Measurements from ENCODE around the gene DENND5A.
"Not testable (repeated sequence)": the region's sequence is repeated elsewhere in the genome, so short reads cannot be mapped to it uniquely, and the experiment has no call there.

Gene DENND5A

DNA sequence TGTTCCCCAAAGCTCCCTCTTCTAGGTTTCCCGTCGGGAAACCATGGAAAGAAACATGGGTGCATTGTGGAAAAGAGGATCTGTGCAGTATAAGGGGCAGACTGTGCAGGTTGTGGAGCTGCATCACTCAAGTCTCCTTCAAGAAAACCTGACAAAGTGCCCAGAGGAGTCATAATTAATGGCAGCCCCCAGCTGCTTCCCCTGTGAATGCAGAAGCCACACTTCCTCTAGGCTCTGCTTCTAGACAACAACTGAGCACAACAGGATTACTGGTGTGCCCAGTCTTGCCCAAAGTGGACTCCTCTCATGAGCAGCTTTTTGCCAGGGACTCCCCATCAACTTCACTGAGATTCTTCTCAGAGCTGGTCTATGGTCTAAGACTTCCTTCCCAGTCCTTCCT, 131.2 kb downstream of the DENND5A start:
- DNase-seq, result no peak

- DNase-seq, result no peak
These were observed 132.8 kb downstream of the DENND5A start for GRCh38 chr11:9132203-9132878.

GRCh38 chr11:9130297-9130696, 134.9 kb downstream of the DENND5A start:
- DNase-seq, result no peak

DNA sequence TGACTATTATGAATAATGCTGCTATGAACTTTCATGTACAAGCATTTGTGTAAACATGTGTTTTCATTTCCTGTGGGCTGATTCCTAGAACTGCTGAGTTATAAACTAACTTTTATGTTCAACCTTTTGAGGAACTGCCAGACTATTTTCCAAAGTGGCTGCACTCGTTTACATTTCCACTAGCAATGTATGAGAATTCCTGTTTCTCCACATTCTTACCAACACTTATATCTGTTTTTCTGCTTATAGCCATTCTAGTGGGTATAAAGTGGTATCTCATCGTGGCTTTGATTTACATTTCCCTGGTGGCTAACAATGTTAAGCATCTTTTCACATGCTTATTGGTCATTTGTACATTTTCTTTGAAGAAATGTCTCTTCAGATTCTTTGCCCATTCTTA, 138.5 kb downstream of the DENND5A start:
- no peak for DNase-seq

GRCh38 chr11:9125185-9125886, 139.8 kb downstream of the DENND5A start:
- no peak for DNase-seq

DNA sequence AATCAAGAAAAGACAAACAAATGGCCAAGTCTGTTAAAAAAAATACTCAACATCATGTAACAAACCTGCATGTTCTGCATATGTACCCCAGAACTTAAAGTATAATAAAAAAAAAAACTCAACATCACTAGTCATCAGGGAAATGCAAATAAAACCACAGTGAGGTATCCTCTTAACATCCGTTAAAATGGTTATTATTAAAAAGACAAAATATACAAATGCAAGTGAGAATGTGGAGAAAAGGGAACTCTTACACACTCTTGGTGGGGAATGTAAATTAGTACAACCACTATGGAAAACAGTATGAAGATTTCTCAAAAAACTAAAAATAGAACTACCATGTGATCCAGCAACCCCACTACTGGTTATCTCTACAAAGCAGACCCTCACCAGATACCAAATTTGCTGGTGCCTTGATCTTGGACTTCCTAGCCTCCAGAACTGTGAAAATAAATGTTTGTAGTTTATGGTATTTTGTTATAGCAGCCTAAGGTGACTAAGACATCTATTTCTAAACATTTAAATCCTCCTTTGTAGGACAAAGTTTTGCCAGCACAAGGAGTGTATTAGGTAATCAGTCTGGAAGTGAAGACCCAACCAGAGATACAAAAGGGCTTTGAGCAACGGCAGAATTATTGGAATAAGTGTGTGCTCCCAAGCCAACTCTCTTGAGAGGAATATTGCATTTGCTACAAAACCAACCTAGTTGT, 141.4 kb downstream of the DENND5A start:
- DNase-seq, result no peak

- no peak for DNase-seq
These were observed 143.7 kb downstream of the DENND5A start for GRCh38 chr11:9121469-9121796.

DNA sequence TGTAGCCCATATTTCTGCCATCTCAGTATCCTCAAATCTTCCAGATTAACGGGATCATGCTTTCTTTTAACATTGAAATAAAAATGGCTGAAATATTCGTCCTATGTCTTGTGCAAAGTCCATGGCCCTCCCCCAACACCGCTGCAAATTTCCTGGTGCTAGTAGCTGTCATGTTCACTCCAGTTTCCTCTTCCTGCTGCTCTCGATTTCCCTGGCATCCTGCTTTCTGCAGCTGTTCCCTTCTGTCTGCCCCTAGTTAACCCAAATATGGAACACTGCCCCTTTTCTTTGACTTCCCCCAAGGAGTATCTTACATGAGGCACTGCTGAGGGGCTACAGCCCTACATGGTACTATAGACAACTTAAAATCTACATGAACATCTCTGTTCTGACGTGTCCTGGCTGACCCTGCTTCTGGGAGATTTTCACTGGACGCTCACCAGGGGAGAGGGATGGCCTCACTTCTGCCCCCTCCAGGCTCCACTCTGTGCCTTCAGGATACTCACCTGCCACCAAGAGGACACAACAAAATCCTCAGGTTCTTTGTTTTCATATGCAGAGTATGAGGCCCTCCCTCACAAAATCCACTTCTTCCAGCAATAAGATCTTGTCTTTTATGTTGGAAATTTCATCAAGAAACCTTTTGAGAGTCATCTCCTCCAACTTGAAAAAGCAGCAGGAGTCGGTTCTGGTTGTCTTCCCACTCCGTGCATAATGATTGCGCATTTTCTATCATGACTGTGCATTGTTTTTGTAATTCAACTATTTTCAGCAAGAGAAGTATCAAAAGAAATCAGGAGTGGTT, 144.3 kb downstream of the DENND5A start:
- no peak for DNase-seq

- no peak for DNase-seq
These were observed 146.9 kb downstream of the DENND5A start for GRCh38 chr11:9118277-9118676.

DNA sequence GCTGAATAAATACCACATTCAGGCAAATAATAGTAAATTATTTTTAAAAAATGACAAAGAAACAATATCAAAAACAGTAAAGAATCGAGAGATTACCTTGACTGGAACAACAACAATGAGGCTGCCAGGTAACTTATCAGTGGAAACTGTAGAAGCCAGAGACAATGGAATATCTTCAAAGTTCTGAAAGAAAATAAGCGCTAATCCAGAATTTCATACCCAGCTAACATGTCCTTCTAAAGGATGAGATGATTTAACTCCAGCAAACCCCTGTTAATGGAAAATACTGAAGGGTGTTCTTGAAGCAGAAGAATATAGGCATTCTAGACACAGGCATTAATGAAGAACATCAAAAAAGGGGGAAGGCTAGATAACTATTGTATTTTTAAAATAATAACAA, 153.1 kb downstream of the DENND5A start:
- no peak for DNase-seq

GRCh38 chr11:9109858-9110731, 155.1 kb downstream of the DENND5A start:
- DNase-seq, result no peak

DNA sequence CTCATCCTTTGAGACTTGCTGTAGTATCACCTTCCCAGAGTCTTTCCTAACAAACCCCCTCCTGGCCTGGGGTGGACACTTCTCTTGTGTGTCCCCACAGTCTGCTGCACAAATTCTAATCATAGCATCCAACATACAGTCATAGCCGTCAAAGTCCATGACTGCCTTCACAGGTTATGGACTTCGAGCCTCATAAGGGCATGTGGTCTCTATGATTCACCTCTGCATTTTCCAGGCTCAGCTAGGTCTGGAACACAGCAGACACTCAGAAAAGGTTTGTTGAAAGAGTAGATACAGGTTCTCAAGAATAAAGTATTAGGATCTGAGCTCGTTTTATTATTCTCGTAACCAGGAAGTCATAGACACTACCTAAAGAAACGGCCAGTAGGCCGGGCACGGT, 160.6 kb downstream of the DENND5A start:
- DNase-seq, result no peak

DNA sequence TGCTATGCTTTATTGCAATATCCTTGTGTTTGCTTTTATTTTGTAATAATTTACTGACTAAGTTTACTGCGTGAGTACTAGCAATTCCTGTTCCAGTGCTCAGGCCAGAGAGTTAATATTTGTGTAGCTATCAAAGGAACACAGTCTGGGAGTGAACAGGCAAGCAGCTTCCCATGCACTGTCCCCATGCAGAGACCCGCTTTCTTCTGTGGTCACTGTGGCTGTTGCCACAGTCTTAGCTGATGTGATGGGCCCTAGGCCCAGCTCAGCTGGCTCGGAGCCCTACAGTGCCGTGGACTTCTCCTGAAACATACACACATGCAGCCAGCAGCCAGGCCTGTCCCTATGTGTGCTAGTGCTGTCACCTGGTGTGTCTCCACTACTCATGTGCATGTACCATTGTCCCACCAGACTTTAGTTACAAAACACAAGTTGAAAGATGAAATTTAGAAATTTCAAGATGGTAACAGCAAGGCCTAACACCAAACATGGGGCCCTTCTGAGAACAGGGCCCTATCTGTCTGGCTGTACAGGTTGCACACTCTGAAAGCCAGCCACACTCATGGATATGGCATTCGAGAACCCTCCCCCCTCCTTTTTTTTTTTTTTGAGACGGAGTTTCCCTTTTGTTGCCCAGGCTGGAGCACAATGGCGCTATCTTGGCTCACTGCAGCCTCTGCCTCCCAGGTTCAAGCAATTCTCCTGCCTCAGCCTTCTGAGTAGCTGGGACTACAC, 161.4 kb downstream of the DENND5A start:
- DNase-seq, result no peak

- no peak for DNase-seq
These were observed 165.5 kb downstream of the DENND5A start for GRCh38 chr11:9099617-9100016.

- DNase-seq, result not testable (repeated sequence)
These were observed 166.7 kb downstream of the DENND5A start for GRCh38 chr11:9098455-9098854.

DNA sequence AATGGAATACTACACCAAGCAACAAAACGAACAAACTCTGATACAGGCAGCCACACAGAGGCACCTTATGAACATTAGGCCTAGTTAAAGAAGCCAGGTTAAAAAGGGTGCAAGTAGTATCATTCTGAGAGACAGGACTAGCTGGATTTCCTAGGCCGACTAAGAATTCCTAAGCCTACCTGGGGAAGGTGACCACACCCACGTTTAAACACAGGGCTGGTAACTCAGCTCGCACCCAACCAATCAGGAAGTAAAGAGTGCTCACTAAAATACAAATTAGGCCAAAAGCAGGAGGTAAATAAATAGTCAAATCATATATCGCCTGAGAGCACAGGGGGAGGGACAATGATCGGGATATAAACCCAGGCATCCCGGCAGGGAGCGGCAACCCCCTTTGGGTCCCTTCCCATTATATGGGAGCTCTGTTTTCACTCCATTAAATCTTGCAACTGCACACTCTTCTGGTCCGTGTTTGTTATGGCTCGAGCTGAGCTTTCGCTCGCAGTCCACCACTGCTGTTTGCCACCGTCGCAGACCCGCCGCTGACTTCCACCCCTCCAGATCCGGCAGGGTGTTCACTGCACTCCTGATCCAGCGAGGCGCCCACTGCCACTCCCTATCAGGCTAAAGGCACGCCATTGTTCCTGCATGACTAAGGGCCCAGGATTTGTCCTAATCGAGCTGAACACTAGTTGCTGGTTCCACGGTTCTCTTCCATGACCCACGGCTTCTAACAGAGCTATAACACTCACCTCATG, 167.8 kb downstream of the DENND5A start:
- DNase-seq, result not testable (repeated sequence)

DNA sequence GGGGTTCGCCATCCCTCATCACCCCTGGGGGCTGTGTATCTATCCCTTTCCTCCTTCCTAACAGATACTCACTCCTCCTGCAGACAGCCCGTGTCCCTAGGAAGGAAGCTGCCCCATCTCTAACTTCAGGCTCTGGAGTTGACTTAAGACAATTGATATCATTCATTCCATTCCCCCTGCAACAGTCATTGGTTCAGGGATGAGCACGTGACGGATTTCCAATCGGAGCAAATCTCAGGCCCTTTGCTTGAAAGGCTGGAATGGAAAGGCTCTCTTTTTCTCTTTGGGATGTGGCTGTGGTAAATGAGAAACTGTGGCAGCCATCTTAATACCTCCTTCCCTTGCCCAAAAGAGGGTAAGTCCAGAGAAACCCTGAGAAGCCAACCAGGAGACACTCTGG, 168.7 kb downstream of the DENND5A start:
- no peak for DNase-seq

DNA sequence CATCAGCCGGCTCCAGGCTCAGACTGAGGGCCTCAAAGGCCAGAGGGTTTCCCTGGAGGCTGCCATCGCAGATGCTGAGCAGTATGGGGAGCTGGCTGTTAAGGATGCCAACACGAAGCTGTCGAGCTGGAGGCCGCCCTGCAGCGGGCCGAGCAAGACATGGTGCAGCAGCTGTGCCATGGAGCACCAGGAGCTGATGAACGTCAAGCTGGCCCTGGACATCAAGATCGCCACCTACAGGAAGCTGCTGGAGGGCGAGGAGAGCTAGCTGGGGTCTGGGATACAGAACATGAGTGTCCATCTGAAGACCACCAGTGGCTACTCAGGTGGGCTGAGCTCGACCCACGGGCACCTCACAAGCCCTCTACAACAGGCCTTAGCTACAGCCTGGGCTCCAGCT, 169.7 kb downstream of the DENND5A start:
- no peak for DNase-seq

- no peak for DNase-seq
These were observed 170.7 kb downstream of the DENND5A start for GRCh38 chr11:9094420-9094819.

DNA sequence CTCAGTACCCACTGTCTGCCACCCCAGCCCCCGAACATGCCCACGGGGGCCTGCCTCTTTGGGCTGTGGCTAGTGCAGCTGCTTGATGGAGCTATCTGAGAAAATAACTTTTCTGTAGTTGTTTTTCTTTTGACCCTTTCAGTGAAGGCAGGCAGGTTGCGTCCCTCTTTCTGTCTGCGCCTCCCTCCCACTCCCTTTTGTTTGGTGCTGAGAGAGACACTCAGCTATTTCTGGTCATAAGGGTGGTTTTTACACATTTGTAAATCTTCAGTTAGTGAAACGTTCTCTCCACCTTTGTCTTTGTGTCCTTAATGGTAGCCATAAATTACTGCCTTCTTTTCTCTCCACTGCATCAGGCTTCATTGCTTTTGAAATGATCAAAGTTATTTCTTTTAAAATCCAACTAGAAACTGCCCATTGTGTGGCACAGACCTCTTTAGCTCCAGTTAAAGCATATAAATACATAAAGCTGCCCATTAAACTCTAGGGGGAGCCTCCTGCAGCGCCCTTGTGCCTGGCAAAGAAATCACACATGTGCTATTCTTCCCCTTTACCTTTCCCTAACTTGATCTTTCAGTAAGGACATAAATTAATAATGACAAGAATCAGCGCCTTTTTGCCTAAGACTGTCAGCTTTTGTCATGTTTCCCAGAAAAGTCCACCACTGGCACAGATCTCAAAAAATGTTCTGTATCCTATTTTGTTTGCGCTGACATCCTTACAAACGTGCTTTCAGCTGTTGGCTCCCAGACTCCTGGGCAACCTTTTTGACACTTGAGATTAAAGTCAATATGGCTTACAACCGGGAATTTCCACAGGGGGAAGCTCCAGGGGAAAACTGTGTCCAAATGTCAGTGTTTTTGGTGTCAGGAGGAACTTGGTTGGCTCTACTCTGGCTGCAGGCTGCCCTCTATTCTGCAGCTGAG, 172.0 kb downstream of the DENND5A start:
- DNase-seq, result no peak

Data from NCI-H2171 (cell line).